Measurements from ENCODE around the gene DUOX2. TPM values are rescaled to one million over a fixed set of nuclear protein-coding genes. Genes with fewer than 3 reads are reported as not detected.
"Not testable (repeated sequence)": the region's sequence is repeated elsewhere in the genome, so short reads cannot be mapped to it uniquely, and the experiment has no call there.

The DUOX2 gene
- total RNA-seq, 1 donor from 2014 or later, result not detected

DNA sequence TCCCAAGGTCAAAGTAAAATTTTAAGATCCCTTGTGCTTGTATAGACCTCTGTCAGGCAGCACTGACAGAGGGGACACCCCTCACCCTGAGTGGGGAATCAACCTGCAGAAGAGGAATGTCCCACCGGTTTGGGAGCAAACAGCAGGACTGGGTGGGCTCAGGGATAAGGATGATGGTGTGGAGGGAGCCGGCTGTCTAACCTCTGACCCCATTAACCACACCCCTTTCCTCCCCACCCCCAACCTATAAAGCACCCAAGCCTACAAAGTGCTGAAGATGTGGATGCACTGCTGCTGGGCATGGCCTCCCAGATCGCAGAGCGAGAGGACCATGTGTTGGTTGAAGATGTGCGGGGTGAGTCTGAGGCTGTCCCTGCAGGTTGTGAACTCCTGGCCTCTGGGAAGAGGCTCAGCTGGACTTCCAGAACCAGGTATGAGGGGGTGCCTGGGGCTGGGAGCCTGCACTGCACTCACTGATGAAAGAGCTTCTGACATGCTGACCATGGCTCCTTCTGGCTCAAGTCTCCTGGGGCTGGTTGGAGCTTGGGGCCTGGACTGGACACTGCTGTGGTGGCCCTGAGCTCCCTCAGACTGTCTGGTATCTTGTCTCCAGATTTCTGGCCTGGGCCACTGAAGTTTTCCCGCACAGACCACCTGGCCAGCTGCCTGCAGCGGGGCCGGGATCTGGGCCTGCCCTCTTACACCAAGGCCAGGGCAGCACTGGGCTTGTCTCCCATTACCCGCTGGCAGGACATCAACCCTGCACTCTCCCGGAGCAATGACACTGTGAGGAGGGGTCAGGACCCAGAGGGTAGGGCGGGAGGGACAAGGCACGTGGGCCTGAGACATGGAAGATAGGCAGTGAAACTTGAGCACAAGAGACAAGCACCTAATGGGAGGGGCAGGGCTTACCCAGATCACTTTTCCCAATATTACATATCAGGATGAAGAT lies 25.1 kb upstream of the DUOX2 start:
- DNase-seq (ENCODE audit: extremely low spot score, unreplicated experiment), result no peak
- Mint-ChIP-seq H3K27me3 (ENCODE audit: unreplicated experiment) (peaks cover 18% of the 10 kb centered on the region), H3K27ac (ENCODE audit: unreplicated experiment) (no peak overlapping the region), H3K4me3 (ENCODE audit: unreplicated experiment) (no peak overlapping the region), H3K4me1 (ENCODE audit: unreplicated experiment) (peaks cover 4% of the 10 kb centered on the region), H3K36me3 (ENCODE audit: unreplicated experiment) (no peaks in the 10 kb centered on the region), H3K9me3 (ENCODE audit: unreplicated experiment) (no peaks in the 10 kb centered on the region)
- TF ChIP-seq, protein P1, sequence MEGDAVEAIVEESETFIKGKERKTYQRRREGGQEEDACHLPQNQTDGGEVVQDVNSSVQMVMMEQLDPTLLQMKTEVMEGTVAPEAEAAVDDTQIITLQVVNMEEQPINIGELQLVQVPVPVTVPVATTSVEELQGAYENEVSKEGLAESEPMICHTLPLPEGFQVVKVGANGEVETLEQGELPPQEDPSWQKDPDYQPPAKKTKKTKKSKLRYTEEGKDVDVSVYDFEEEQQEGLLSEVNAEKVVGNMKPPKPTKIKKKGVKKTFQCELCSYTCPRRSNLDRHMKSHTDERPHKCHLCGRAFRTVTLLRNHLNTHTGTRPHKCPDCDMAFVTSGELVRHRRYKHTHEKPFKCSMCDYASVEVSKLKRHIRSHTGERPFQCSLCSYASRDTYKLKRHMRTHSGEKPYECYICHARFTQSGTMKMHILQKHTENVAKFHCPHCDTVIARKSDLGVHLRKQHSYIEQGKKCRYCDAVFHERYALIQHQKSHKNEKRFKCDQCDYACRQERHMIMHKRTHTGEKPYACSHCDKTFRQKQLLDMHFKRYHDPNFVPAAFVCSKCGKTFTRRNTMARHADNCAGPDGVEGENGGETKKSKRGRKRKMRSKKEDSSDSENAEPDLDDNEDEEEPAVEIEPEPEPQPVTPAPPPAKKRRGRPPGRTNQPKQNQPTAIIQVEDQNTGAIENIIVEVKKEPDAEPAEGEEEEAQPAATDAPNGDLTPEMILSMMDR (IDR thresholded peaks at IDR 0.05), result no peak

DNA sequence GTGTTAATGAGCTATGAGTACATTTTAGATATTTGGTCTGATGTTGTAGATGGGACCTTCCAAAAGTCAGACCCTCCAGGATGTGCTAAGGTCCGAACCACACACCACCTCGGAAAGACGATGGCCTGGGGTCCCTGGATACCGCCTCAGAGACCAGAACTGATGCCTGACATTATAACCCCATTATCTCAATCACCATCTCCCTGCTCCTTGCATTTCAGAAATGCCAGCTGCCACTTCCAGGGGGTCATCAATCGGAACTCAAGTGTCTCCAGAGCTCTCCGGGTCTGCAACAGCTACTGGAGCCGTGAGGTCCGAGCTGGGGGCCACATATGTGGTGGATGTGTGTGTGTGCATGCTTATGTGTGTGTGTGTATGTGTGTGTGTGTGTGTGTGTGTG lies 23.7 kb upstream of the DUOX2 start:
- Mint-ChIP-seq H3K4me3 (ENCODE audit: unreplicated experiment) (no peak overlapping the region), H3K9me3 (ENCODE audit: unreplicated experiment) (no peaks in the 10 kb centered on the region), H3K27me3 (ENCODE audit: unreplicated experiment) (peaks cover 32% of the 10 kb centered on the region), H3K4me1 (ENCODE audit: unreplicated experiment) (peaks cover 7% of the 10 kb centered on the region), H3K36me3 (ENCODE audit: unreplicated experiment) (no peaks in the 10 kb centered on the region), H3K27ac (ENCODE audit: unreplicated experiment) (no peak overlapping the region)
- TF ChIP-seq, protein P1 (IDR thresholded peaks at IDR 0.05), result no peak
- DNase-seq (ENCODE audit: extremely low spot score, unreplicated experiment), result no peak

DNA sequence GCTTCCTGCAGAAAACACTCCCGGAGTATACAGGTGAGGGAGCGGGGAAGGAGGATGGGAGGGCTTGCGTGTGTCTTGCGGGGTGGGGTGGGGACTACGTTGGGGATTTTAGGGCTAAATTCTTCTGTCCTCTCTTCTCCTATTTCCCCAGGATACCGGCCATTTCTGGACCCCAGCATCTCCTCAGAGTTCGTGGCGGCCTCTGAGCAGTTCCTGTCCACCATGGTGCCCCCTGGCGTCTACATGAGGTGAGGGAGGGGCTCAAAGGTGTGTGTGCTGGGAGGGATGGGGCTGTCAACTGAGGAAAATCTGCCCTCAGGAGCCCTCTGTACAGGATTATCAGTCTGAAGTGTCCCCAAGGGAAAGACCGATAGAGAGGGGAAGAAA lies 22.4 kb upstream of the DUOX2 start:
- Mint-ChIP-seq H3K4me1 (ENCODE audit: unreplicated experiment) (peaks cover 7% of the 10 kb centered on the region), H3K9me3 (ENCODE audit: unreplicated experiment) (no peaks in the 10 kb centered on the region), H3K27ac (ENCODE audit: unreplicated experiment) (no peak overlapping the region), H3K4me3 (ENCODE audit: unreplicated experiment) (no peak overlapping the region), H3K36me3 (ENCODE audit: unreplicated experiment) (no peaks in the 10 kb centered on the region), H3K27me3 (ENCODE audit: unreplicated experiment) (peaks cover 42% of the 10 kb centered on the region)
- DNase-seq (ENCODE audit: extremely low spot score, unreplicated experiment), result no peak
- TF ChIP-seq, protein P1 (IDR thresholded peaks at IDR 0.05), result peak; percentile 8

DNA sequence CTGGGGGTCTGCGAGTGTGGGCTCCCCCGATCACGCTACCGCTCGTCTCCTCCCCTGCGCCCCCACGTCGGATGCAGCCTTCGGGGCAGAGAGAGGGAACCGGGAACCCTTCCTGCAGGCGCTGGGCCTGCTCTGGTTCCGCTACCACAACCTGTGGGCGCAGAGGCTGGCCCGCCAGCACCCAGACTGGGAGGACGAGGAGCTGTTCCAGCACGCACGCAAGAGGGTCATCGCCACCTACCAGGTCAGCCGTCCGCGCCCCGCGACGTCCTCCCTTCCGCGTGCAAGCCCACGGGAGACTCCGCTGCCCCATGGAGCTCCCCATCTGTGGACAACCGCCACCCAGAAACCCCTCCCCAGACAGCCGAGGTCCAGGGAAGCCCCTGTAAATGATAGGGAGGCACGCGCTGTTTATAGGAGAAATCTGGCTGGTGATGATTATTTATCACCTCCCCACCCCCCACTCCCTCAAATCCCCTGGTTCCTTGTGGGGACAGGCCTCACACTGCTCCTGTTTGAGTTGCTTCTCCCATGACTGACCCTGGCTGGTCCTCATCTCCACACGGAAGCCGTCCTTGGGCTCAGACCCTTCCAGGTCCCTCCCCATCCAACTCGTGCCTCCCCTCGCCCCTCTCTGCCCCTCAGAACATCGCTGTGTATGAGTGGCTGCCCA lies 21.9 kb upstream of the DUOX2 start:
- H3K4me3 Mint-ChIP-seq (ENCODE audit: unreplicated experiment); H3K9me3 Mint-ChIP-seq (ENCODE audit: unreplicated experiment); H3K27ac Mint-ChIP-seq (ENCODE audit: unreplicated experiment); H3K4me1 Mint-ChIP-seq (ENCODE audit: unreplicated experiment); H3K36me3 Mint-ChIP-seq (ENCODE audit: unreplicated experiment); DNase-seq (ENCODE audit: extremely low spot score, unreplicated experiment): not testable (repeated sequence)
- peaks cover 45% of the 10 kb centered on the region for H3K27me3 Mint-ChIP-seq (ENCODE audit: unreplicated experiment)

- no peaks in the 10 kb centered on the region for H3K9me3 Mint-ChIP-seq (ENCODE audit: unreplicated experiment)
- H3K4me1 Mint-ChIP-seq (ENCODE audit: unreplicated experiment), result peaks cover 10% of the 10 kb centered on the region
- peaks cover 52% of the 10 kb centered on the region for H3K27me3 Mint-ChIP-seq (ENCODE audit: unreplicated experiment)
- DNase-seq (ENCODE audit: extremely low spot score, unreplicated experiment), result no peak
- no peaks in the 10 kb centered on the region for H3K36me3 Mint-ChIP-seq (ENCODE audit: unreplicated experiment)
- H3K27ac Mint-ChIP-seq (ENCODE audit: unreplicated experiment), result no peak overlapping the region
- H3K4me3 Mint-ChIP-seq (ENCODE audit: unreplicated experiment), result no peak overlapping the region
- TF ChIP-seq, protein P1 (IDR thresholded peaks at IDR 0.05), result no peak
Observed at GRCh38 chr15:45134682-45135604, 21.0 kb upstream of the DUOX2 start.

All from osteocyte (in vitro differentiated cells).